Stimulated activated naive CD4-positive, alpha-beta T cell treated with Interleukin-2 at 50 U/mL for 16 hours (primary cell): ENCODE measurements around the gene OR2F2.

Experiments used
- DNase-seq: peaks from one replicate; lab custom pipeline; 2025; lab: John Stamatoyannopoulos, UW

Gene OR2F2

DNA sequence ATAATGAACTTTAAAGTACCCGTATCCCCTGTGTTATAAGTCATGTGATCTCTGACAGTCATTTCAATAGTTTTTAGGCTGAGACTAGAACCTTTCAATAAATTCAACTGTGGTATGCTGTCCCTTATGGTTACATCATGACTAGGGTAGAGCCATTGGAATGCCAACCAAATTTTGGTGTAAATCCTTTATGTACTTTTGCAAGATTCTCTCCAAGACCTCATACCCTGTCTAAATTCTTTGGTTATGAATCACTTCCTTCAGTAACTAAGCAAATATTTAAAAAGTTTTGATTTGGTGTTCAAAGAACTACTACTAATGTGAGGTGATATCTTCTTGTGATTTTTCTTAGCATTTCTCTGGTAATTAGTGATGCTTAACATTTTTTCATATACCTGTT is 44.3 kb downstream of the OR2F2 start:
- DNase-seq: no peak

DNA sequence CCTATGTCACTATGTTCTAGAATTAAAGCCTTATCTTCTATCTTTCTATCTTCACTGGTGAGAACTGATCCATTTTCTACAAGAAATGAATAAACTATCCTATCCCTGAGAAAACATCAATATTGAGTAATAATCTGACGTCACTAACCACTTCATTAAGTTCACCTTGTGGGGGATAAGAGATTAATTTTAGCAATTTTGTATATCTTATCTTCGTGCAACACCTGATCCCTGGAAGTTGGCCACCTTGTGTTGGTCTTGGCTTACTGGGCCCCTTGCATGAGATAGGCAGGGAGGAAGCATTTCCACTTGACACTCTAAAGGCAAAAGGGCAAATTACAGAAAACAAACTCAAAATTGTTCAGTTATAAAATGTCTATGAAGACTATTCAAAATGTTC is 45.0 kb downstream of the OR2F2 start:
- no peak for DNase-seq

DNA sequence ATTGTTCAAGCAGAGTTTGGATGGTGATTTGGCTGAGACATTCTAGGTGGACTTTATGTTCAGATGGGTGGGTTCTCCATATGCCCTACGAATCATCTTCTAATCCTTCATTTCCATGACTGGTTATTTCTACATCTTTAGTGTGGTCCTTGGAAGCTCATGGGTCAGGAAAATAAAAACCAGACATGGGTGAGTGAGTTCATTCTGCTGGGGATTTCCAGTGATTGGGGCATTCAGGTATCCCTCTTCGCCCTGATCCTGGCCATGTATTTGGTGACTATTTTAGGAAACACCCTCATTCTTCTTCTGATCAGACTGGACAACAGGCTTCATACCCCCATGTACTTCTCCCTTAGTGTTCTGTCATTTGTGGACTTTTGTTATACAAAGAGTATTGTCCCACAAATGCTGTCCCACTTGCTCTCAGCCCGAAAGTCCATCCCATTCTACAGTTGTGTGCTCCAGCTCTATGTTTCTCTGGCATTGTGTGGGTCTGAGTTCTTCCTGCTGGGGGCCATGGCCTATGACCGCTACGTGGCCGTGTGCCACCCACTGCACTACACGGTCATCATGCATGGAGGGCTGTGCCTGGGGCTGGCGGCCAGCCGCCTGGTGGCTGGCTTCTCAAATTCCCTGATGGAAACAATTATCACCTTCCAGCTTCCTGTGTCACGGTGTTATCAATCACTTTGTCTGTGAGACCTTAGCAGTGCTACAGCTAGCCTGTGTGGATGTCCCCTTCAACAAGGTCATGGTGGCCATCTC is 45.9 kb downstream of the OR2F2 start:
- DNase-seq: no peak

DNA sequence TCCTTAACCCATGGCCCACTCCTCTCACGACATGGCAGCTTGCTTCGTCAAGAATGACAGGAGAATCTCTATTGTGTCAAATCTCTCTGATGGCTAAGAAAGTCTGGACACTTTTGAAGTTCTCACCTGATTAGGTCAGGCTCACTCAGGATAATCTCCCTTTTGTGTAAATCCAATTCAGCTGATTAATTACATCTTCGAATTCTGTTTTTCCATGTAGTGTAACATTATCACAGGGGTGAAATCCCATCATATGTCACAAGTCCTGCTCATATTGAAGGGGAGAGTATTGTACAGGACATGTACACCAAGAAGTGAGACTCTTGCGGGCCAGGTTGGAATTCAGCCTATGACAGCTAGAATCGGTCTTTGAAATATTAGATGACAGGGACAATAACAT is 48.9 kb downstream of the OR2F2 start:
- DNase-seq: no peak
